ENCODE measurements around the gene NKPD1. TPM values are rescaled to one million over a fixed set of nuclear protein-coding genes. Genes with fewer than 3 reads are reported as not detected.

Gene NKPD1
- total and polyA plus RNA-seq, 9 of the 15 experiments (the other 6 are each of a cell fraction or from before 2014, with no cell fraction given): 0.03 to 0.09 (median 0.04) TPM; not detected in 5

GRCh38 chr19:45179072-45179891, 18.5 kb upstream of the NKPD1 start (continued):
- peak; percentile 48 for TF ChIP-seq NEUROD1 (IDR thresholded peaks at IDR 0.05; ENCODE audit: borderline replicate concordance, low read depth, low read length, partially characterized antibody)
- TF ChIP-seq HMGXB4 (CRISPR knock-in tag; IDR thresholded peaks at IDR 0.05): peak; percentile 92
- no peak for TF ChIP-seq KHSRP (IDR thresholded peaks at IDR 0.05)
- peak in 1 of 2 experiments; percentile 62; a peak in 2 of 4 replicates for TF ChIP-seq SIN3A (IDR thresholded peaks at IDR 0.05; ENCODE audit: borderline replicate concordance in 2 of 2, control insufficient read depth in 1 of 2, low read depth in 2 of 2, low read length in 2 of 2)
- TF ChIP-seq SAFB (IDR thresholded peaks at IDR 0.05; ENCODE audit: borderline replicate concordance, low read depth, low read length): peak; percentile 73; the same call in 1 of the 2 replicates
- no peak for TF ChIP-seq ELK1 (CRISPR knock-in tag; IDR thresholded peaks at IDR 0.05)
- TF ChIP-seq TAF1 (IDR thresholded peaks at IDR 0.05; ENCODE audit: control insufficient read depth, extremely low read depth, insufficient read depth, low read length, severe bottlenecking): no peak
- TF ChIP-seq JUND (IDR thresholded peaks at IDR 0.05; ENCODE audit: borderline replicate concordance, low read depth, low read length): peak; percentile 43
- no peak; the same call in 2 of the 3 replicates for TF ChIP-seq JUND (tag; IDR thresholded peaks at IDR 0.05; ENCODE audit: borderline replicate concordance, low read depth, low read length)
- TF ChIP-seq KLF1 (tag; IDR thresholded peaks at IDR 0.05): peak; percentile 12; the same call in 1 of the 2 replicates
- no peak for TF ChIP-seq ESRRA (IDR thresholded peaks at IDR 0.05; ENCODE audit: borderline replicate concordance, low read depth)

All from K562 (cell line).